ENCODE measurements around the gene THOC5. TPM values are rescaled to one million over a fixed set of nuclear protein-coding genes. Genes with fewer than 3 reads are reported as not detected.

Gene THOC5
- total RNA-seq, 4 donors from 2014 or later = 38.6 to 56.1 (median 48.6) TPM

GRCh38 chr22:29463629-29464028 is 89.9 kb downstream of the THOC5 start:
- WGBS = no CpG with 5 or more reads among the region's 7 CpGs
- no peak for DNase-seq (ENCODE audit: extremely low spot score)
- intact Hi-C loops (cut with DNase I) = no loop called here
- Histone ChIP-seq H3K4me3 (no peak overlapping the region), H3K27me3 (peaks cover 0 to 5% (median 0%) of the 10 kb centered on the region in 4 donors), H3K9me3 (no peaks in the 10 kb centered on the region), H3K36me3 (no peaks in the 10 kb centered on the region), H3K27ac (replicated peaks in 1 of 4) (no peak overlapping the region), H3K4me1 (no peaks in the 10 kb centered on the region)
- no peak for TF ChIP-seq CTCF (IDR thresholded peaks at IDR 0.05)
- TF ChIP-seq POLR2AphosphoS5 (IDR thresholded peaks at IDR 0.05) = no peak
- TF ChIP-seq EP300 (IDR thresholded peaks at IDR 0.05) = no peak
- no peak for TF ChIP-seq POLR2A (IDR thresholded peaks at IDR 0.05; ENCODE audit: low read depth)

DNA sequence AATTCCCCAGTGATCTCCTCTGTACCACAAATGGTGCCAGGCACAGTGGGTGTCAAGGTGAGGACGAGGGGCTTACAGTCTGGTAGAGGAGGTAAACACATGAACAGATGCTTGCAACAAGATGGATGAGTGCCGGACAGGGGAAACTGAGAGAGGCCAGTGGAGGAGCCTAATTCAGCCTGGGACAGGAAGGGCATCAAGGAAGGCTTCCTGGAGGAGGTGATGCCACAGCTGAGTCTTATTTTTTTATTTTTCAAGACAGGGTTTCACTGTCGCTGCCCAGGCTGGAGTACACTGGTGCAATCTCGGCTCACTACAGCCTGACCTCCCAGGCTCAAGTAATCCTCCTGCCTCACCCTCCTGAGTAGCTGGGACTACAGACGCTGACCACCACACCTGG is 92.3 kb downstream of the THOC5 start:
- Histone ChIP-seq H3K9me3 (no peaks in the 10 kb centered on the region), H3K4me3 (no peak overlapping the region), H3K27me3 (no peaks in the 10 kb centered on the region), H3K27ac (replicated peaks in 1 of 4) (no peak overlapping the region), H3K36me3 (no peaks in the 10 kb centered on the region), H3K4me1 (peaks cover 0 to 5% (median 2%) of the 10 kb centered on the region in 4 donors)
- TF ChIP-seq POLR2A (IDR thresholded peaks at IDR 0.05; ENCODE audit: low read depth) (no peak), POLR2AphosphoS5 (IDR thresholded peaks at IDR 0.05) (no peak), CTCF (IDR thresholded peaks at IDR 0.05) (no peak), EP300 (IDR thresholded peaks at IDR 0.05) (no peak)
- no peak for DNase-seq (ENCODE audit: extremely low spot score)
- intact Hi-C loops (cut with DNase I) = no loop called here
- WGBS = 92% methylated on average over 5 of the region's 5 CpGs

GRCh38 chr22:29459773-29460172 is 93.8 kb downstream of the THOC5 start:
- no peaks in the 10 kb centered on the region for H3K36me3 ChIP-seq
- H3K4me1 ChIP-seq = peaks cover 0 to 8% (median 4%) of the 10 kb centered on the region in 4 donors
- no peaks in the 10 kb centered on the region for H3K27me3 ChIP-seq
- no peak overlapping the region for H3K4me3 ChIP-seq
- intact Hi-C loops (cut with DNase I) = no loop called here
- 82% methylated on average over 4 of the region's 9 CpGs for WGBS
- H3K9me3 ChIP-seq = no peaks in the 10 kb centered on the region
- no peak for DNase-seq (ENCODE audit: extremely low spot score)
- H3K27ac ChIP-seq (replicated peaks in 1 of 4) = no peak overlapping the region
- TF ChIP-seq POLR2AphosphoS5 (IDR thresholded peaks at IDR 0.05) (no peak), EP300 (IDR thresholded peaks at IDR 0.05) (no peak), POLR2A (IDR thresholded peaks at IDR 0.05; ENCODE audit: low read depth) (no peak), CTCF (IDR thresholded peaks at IDR 0.05) (no peak)

- H3K4me1 ChIP-seq = peaks cover 0 to 11% (median 5%) of the 10 kb centered on the region in 4 donors
- no peaks in the 10 kb centered on the region for H3K9me3 ChIP-seq
- TF ChIP-seq POLR2AphosphoS5 (IDR thresholded peaks at IDR 0.05) = no peak
- no peak for TF ChIP-seq POLR2A (IDR thresholded peaks at IDR 0.05; ENCODE audit: low read depth)
- TF ChIP-seq CTCF (IDR thresholded peaks at IDR 0.05) = no peak
- TF ChIP-seq EP300 (IDR thresholded peaks at IDR 0.05) = no peak
- intact Hi-C loops (cut with DNase I) = no loop called here
- no peak overlapping the region for H3K4me3 ChIP-seq
- H3K27ac ChIP-seq (replicated peaks in 1 of 4) = no peak overlapping the region
- DNase-seq (ENCODE audit: extremely low spot score) = no peak
- H3K27me3 ChIP-seq = no peaks in the 10 kb centered on the region
- no peaks in the 10 kb centered on the region for H3K36me3 ChIP-seq
These were observed 95.0 kb downstream of the THOC5 start for GRCh38 chr22:29458551-29458950.

- WGBS = 39% methylated on average over 4 of the region's 4 CpGs
These were observed 95.8 kb downstream of the THOC5 start for GRCh38 chr22:29457730-29458129.

More at GRCh38 chr22:29457730-29458129, 95.8 kb downstream of the THOC5 start:
- H3K27me3 ChIP-seq = no peaks in the 10 kb centered on the region
- TF ChIP-seq POLR2AphosphoS5 (IDR thresholded peaks at IDR 0.05) (no peak), EP300 (IDR thresholded peaks at IDR 0.05) (no peak), CTCF (IDR thresholded peaks at IDR 0.05) (no peak), POLR2A (IDR thresholded peaks at IDR 0.05; ENCODE audit: low read depth) (no peak)
- H3K4me3 ChIP-seq = no peak overlapping the region
- no peak overlapping the region for H3K27ac ChIP-seq (replicated peaks in 1 of 4)
- intact Hi-C loops (cut with DNase I) = no loop called here
- no peak for DNase-seq (ENCODE audit: extremely low spot score)
- H3K4me1 ChIP-seq = peaks cover 0 to 11% (median 5%) of the 10 kb centered on the region in 4 donors
- H3K9me3 ChIP-seq = no peaks in the 10 kb centered on the region
- H3K36me3 ChIP-seq = no peaks in the 10 kb centered on the region

All from esophagus muscularis mucosa (tissue), 4 donors.